Omental fat pad (tissue), 4 donors: ENCODE data around the gene IL1RAPL2. TPM values are rescaled to one million over a fixed set of nuclear protein-coding genes. Genes with fewer than 3 reads are reported as not detected.
"Not testable (repeated sequence)": the region's sequence is repeated elsewhere in the genome, so short reads cannot be mapped to it uniquely, and the experiment has no call there.

ENCODE experiments used
- ATAC-seq: fragments of 150-250 bp; one replicate; pipeline ENCODE4 v1.9.1; 2016; ENCODE audit warnings: mild to moderate bottlenecking, moderate library complexity; ENCODE audit not compliant: low FRiP score
- DNase-seq: peaks from one replicate; pipeline ENCODE4 v3.0.0-alpha.2; 2019; ENCODE audit warnings: low spot score
- total RNA-seq, 4 donors: library from RNA; depleted of rRNA; stranded (reverse); fragments of >200 nt; gene quantifications; one replicate each; pipeline ENCODE4 v1.1.0, GENCODE V29; 2016
- TF ChIP-seq, protein P1 (sequence below), 3 donors: fragments of 450-650 bp; IDR thresholded peaks; one replicate each; pipeline ENCODE4 v1.5.1; 2016 to 2017; ENCODE audit warnings: antibody characterized with exemption in 3 of 3, mild to moderate bottlenecking in 3 of 3, moderate library complexity in 2 of 3

IL1RAPL2 gene
- total RNA-seq, 4 donors from 2014 or later = 0.09 TPM; not detected in 3

DNA sequence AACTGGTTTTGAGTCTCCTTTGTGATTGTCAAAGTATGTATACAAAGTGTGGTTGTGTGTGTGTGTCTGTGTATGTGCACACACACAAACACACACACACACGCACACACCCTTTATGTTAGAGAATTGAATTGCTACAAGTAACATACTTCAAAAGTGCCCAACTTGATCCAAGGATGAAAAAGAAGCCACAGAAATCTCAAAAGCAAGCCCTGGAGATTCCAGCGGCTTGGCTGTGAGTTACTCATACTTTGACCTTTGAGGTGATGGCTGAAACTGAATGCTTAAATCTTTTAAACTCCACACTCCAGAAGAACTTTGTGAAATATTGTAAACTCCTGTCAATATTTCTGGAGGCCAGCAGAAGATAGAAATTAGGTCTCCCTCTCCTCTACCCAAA lies 1087.9 kb downstream of the IL1RAPL2 start:
- TF ChIP-seq, protein P1, sequence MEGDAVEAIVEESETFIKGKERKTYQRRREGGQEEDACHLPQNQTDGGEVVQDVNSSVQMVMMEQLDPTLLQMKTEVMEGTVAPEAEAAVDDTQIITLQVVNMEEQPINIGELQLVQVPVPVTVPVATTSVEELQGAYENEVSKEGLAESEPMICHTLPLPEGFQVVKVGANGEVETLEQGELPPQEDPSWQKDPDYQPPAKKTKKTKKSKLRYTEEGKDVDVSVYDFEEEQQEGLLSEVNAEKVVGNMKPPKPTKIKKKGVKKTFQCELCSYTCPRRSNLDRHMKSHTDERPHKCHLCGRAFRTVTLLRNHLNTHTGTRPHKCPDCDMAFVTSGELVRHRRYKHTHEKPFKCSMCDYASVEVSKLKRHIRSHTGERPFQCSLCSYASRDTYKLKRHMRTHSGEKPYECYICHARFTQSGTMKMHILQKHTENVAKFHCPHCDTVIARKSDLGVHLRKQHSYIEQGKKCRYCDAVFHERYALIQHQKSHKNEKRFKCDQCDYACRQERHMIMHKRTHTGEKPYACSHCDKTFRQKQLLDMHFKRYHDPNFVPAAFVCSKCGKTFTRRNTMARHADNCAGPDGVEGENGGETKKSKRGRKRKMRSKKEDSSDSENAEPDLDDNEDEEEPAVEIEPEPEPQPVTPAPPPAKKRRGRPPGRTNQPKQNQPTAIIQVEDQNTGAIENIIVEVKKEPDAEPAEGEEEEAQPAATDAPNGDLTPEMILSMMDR (IDR thresholded peaks at IDR 0.05) = no peak
- ATAC-seq = no peak
- no peak for DNase-seq

DNA sequence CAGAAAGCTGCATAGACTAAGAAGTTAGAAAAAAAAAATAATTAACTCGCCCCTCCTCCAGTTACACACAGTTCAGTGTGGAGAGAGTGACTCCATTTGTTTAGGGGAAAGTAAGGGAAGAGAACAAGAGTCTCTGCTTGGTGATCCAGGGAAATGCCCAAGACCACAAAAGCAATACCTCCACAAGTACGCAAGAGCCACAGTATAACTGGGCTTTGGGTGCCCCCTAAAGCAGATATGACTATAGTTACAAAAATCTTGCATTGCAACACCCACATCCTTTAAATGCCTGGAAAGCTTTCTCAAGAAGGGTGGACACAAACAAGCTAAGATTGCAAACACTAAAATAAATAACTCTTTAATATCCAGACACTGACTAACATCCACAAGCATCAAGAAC lies 1092.1 kb downstream of the IL1RAPL2 start:
- DNase-seq (no peak), ATAC-seq (no peak)
- TF ChIP-seq, protein P1 (IDR thresholded peaks at IDR 0.05) = no peak

DNA sequence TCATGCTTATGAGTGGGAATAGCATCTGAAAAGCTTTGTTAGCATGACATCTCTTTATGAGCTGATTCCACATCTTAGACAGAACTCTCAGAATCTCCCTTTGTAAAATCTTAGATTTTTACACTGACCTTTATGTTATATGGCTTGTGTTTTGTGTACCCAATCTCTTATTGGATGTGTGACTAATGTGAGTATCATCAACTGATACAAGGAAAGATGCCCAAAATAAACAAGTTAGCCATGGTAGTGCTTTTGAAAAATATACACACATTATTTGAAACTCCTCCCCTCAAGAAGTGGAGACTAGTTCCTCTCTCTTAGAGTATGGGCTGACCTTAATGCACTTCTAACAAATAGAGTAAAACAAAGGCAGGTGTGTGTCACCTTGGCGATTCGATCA lies 1096.2 kb downstream of the IL1RAPL2 start:
- TF ChIP-seq, protein P1 (IDR thresholded peaks at IDR 0.05) = no peak
- ATAC-seq = no peak
- no peak for DNase-seq

DNA sequence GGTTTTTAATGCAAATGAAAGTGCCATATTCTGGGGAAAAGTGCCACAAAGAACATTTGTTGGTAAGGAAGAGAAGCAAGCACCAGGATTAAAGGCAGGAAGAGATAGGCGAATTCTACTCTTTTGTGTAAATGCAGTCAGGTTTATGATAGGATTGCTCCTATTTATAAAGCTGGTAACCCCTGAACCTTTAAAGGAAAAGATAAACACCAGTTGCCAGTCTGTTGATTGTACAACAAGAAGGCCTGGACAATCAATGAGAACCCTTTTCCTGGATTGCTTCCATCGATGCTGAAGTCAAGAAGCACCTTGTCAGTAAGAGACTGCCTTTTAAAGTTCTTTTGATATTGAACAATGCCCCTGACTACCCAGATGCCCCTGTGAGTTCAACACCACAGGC lies 1098.2 kb downstream of the IL1RAPL2 start:
- DNase-seq (no peak), ATAC-seq (no peak)
- TF ChIP-seq, protein P1 (IDR thresholded peaks at IDR 0.05) = no peak

DNA sequence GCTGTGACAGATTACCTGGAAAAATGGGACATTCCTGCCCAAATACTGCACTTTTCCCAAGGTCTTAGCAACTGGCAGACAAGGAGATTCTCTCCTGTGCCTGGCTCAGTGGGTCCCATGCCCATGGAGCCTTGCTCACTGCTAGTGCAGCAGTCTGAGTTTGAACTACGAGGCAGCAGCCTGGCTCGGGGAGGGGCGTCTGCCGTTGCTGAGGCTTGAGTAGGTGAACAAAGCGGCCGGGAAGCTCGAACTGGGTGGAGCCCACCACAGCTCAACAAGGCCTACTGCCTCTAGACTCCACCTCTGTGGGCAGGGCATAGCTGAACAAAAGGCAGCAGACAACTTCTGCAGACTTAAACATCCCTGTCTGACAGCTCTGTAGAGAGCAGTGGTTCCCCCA lies 1118.3 kb downstream of the IL1RAPL2 start:
- not testable (repeated sequence) for ATAC-seq, DNase-seq

DNA sequence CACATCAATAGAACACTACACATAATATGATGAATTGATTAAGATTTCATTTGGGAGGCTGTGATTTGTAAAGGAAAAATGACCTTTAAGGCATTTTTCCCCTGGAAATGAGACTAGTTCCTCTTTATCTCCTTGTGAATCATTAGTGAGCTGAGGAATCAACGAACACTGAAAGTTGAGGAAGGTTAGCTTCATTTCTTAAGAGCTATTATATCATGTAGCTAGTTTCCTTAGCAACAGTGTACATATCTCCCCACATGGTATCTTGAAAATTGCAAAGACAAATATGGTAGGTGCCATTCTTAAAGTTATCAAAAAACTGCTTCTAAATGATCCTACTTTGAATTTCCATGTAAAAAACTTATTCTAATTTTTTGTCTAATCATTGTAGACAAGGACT lies 1128.8 kb downstream of the IL1RAPL2 start:
- ATAC-seq (no peak), DNase-seq (no peak)
- TF ChIP-seq, protein P1 (IDR thresholded peaks at IDR 0.05) = no peak

DNA sequence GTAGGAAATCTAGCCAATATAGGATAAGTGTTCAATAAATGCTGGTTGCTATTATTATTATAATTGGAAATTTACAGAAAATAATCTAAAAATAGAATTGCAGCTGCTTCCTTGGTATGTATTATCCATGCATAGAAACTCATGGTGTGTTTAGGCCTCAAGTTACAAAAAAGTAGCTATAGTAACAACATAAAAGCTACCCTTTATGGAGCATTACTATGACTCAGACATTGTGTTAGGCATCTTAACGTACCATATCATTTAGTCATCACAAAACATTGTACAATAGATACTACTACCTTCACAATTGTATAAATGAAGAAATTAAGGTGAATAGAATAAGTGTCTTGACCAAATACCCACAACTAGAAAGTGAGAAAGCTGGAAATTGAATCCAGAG lies 1129.5 kb downstream of the IL1RAPL2 start:
- DNase-seq = no peak
- TF ChIP-seq, protein P1 (IDR thresholded peaks at IDR 0.05) = no peak
- no peak for ATAC-seq

DNA sequence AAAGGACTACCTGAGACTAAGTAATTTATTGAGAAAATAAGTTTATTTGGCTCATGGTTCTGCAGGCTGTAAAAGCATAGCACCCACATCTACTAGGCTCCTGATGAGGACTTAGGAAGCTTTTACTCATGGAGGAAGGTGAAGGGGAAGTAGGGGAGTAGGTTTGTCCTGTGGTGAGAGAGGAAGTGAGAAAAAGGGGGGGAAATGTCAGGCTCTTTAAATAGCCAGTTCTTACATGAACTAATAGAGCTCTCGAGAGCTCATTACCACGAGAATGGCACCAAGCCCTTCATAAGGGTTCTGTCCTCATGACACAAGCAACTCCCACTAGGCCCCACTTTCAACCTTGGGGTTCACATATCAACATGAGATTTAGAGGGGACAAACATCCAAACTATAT lies 1130.9 kb downstream of the IL1RAPL2 start:
- no peak for ATAC-seq
- DNase-seq = no peak
- TF ChIP-seq, protein P1 (IDR thresholded peaks at IDR 0.05) = no peak
